GM19035 (cell line): Measurements from ENCODE around the gene ZBTB18.
A peak's percentile ranks its signal among the peaks of the same experiment; 100 is the strongest.

Source experiments
- ATAC-seq: cut with Tn5 transposase; IDR thresholded peaks from one replicate; pipeline ENCODE4 v1.9.1; 2021; ENCODE audit not compliant: unreplicated experiment

Gene ZBTB18

DNA sequence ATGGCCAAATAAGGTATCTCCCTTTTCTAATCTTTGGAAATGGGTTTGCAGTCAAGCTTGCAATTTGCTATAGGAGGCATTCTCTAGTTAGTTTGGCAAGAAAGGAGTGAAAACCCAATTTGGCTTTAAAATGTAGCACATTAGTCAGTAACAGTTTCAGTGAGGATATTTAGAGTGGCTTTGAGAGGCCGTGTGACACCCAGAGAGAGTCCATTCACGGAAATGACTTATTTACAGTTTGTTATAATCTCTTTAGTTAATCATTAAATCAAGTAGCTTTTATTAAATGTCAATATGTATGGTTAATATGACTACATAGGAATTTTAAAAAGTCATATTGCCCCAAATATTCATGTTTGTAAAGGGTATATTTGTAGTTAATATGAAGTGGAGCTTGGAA, 9.6 kb downstream of the ZBTB18 start:
- ATAC-seq = no peak

DNA sequence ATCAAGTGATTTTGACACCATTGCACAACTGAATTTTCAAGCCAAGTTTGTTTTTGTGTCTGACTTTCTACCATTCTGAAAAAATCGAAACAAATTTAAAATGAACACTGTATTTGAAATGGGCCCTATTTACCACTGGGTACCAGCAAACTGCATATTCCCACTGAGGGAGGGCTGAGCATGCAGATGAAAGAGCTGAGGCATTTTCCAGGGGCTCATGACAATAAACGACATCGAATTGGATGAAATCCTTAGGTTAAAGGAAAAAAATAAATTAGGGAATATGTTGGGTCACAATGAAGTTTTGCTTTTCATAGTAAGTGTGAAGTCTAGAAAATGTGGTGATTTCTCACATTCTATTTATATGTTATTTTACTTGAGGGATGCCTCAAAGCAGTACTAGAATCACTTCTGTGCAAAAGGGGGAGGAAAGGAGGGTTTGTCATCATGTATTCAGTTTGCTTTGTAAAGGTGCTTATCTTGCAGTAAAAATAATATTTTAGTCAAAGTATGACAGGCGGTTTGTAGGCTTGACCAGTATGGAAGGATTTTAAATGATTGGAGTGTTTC, 11.2 kb downstream of the ZBTB18 start:
- no peak for ATAC-seq

DNA sequence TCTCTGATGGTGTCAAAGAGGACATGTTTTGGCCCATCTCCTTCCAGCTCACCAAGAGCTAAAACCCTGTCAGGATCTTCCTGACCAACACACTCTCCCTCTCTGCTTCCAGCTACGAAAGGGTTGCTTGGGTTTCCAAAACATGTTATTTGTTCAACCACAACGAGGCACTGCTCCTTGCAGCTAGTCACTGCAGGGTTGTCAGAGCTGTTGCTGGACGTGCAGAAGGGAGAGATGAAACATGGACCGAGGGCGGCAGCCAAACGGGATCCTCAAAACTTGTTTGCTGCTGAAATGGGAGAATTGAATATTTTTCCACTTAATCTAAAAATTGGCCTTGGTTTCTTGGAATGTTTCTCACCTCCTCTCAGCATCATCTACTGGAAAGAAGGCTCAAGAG, 12.4 kb downstream of the ZBTB18 start:
- no peak for ATAC-seq

DNA sequence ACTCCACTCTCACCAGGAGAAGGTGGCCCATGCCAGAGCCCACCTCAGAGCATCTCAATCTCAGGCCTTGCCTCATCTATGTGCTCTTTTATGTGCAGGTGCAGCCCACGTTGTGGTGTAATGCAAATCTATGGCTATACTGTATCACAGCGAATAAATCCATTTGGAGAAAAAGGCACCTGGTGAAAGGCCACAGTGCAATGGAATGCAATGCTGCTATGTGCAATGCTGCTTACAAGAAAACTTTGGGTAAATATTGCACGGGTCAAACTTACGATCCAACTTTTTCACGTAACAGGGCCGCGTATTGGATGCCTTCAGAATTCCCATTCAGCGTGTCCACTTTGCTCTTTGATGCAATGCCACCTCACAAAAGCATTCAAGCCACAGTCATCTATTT, 13.5 kb downstream of the ZBTB18 start:
- ATAC-seq = no peak

DNA sequence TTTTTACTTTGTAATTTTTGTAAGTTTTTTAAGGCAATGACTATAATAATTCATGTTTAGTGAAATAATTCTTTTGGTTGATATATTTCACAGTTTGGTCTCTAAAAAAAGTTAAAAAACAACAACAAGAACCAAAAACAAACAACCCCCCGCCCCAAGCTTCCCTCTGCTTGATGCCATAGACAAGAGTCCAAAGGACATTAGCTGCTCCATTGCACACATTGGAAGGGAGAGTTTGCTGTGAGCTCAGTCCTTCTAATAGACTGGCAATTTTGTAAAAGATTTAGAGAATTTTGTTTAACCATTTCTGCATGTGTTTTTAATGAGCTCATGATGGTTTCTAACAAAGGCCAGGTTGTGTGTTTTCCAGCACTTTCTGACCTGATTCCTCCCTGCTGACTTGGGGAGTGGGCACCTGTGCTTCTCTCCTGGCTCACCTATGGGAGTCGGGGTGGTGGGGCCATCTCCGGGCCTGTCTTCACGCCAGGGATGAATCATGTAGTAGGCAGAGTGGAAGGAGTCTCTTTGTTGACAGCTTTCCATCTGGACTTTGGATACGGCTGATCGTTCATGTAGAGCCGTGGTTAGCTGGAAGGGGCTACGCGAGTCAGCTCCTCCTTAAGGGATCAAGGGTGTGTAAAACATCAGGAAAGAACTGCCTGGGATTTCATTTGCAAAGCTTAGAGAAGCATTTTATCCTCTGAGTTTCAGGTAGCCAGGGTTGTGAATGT, 14.1 kb downstream of the ZBTB18 start:
- ATAC-seq = no peak

DNA sequence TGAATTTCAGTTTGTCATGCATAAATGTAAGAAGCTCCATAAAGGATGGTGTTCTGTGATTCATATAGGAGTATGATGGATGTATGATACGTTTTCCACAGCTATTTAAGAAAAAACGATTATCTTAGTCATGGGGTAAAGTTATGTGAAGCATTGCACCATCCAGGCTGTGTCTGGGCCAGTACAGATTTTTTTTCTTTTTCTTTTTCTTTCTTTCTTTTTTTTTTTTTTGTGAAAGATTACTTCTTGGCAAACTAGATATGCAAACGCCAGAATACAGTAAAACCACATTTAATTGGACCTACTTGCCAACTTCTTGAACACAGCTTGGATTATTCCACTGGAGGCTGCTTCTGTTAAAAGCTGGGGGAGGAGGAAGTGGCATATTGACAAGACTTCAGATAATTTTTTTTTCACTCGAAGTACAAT, 14.9 kb downstream of the ZBTB18 start:
- no peak for ATAC-seq

DNA sequence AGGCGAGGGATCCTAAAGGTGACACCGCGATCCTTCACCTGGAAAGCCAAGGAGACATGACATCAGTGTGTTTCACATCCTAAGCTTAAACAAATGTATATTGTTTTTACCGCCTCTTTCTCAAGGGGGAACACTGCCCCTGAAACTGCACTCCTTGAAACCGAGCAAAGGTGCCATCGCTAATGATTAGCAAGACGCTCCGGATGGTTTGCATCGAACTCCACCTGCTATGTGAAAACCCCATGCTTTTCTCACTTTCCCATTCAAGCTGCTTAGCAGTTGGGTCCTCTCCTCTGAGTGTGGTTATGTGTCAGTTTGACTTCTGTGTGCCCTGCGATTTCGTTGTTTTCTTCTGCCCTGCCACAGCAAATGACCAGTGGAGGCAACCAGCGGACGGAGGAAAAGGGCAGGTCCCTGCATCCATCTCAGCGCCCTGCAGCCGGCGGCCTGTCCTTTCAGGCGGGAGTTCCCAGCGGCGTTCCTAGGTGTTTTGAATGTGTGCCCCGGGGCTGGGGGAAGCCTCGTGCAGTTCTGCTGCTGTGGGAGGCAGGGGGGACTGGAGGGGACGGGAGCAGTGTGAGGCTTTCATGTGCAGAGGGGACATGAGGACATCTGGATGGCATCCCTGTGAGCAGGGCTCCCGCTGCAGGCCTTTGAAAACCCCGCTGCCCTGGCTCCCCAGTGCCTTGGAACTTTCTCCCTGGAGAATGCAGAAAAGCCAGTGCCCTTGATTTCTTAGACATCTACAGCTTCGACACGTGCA, 16.1 kb downstream of the ZBTB18 start:
- ATAC-seq = no peak

DNA sequence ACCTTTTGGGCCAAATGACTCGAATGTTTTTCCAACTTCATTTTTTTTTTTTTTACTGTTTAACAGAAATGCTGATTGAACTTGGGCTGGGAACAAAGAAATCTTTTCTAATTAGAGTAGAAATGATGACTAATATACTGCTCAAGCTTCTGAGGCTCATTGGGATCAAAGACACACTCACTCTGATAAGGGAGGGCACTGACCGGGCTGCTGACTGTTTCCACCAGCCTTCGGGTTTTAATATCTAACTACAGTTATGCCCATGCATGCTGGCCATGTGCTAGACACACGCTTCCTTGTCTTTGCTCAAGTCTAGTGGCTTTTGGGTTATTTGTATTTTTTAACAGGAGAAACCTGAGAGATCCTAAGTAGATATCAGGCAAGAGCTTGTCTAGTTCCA, 16.8 kb downstream of the ZBTB18 start:
- ATAC-seq = no peak

DNA sequence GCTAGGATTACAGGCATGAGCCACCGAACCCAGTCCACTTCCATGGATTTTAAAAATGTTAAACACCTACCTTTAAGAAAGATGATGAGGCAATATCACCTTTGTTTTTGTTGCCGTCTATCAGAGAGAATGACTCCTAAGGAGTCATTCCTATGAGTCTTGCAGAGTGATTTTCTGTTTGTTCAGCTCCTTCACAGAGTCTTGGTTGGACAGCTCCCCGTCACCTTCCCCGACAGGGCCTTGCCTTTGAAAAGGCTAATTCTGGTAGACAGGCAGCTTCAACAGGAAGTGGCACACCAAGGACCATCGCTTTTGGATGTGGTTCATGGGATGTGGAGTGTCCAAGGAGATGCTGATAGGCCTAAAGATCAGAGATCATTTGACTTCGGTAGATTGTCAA, 17.5 kb downstream of the ZBTB18 start:
- ATAC-seq = no peak

DNA sequence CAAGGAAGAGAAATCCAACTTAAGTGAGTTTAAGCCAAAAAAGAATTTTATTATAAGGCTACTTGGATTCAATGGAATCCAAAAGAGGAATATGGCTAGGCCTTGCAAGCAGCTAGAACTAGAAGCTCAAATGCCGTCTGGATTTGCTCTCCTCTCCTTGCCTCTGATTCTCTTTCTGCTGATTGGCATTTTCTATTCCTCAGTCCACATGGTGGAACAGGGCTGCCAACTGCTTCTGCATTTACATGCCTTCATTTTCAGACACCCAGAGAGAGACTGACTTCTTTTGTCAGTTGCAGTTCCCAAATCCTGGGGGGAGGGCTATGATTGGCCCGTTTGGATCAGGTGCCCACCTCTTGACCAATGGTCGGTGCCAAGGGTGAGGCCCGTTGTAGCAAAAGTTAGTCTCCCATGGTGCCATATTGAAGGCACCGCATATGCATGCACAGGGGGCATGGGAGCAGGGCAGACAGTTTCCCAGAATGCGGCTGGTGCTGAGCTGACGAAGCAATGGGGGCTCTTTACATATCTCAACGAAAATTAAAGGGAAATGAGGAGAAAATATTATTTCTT, 18.3 kb downstream of the ZBTB18 start:
- ATAC-seq = no peak

DNA sequence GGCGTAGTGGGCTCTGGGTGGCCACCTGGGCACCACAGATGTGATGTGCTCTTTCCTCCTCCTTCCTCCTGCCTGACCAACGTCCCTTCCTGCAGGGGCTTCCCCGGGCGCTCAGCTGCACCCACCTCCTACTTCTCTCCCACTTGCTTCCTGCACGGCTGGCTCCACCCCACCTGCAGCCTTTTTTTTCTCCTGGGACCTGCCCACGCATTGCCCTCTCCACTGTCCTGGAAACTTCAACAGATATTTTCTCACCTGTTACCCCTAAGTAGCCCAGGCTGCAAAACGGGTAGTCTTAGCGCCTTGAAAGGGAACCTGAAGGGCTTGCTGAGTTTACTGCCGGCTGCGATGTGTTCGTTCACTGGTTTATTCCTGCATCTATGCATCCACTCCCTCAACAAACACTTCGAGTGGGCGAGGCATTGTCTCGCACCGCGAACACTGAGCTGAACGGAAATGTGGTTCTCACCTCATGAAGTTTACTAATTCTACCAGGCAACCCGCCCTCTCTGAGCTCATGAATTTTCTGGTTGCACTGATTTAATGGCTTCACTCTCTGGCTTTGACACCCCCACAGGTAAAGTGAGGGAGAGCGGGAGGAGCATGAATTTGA, 23.6 kb downstream of the ZBTB18 start:
- ATAC-seq = peak; percentile 75

DNA sequence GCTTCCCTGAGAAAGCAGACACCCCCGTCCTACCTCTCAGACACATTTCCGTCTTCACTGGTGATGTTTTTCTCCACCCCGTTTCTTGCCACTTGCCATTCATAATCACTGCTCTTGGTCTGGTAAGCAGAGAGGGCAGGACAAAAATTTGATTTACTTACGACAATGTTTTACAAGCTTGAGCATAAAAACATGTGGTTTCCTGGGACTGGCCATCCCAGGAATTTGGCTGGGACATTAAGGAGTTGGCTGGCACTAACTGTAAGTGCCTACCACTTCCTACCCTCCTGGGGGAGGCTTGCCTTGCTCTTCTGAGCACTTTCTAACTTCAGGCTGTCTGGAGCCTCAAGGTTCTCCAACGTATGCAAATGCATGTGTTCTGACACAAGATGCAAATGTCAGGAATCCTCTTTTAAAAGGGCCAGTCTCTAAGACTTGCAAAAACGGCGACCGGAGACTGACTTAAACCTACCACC, 24.2 kb downstream of the ZBTB18 start:
- ATAC-seq = peak; percentile 47

DNA sequence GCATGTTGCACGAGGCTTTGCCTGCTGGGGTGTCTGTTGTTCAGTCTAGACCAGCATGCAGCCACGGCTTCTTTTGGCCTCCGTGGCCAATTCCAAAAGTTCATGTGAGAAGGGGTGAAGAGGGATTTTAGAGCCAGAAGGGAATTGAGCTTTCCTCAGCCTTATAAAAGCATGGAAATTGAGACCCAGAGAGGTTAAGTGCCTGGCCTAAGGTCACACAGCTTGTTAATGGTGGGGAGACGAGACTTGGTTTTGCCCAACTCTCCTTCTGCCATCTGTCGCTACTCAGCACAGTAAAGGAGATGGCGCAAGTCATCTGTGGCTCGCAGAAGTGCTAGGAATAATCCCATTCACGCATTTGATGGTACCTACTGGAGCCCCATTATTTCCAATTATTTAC, 25.7 kb downstream of the ZBTB18 start:
- ATAC-seq = no peak

DNA sequence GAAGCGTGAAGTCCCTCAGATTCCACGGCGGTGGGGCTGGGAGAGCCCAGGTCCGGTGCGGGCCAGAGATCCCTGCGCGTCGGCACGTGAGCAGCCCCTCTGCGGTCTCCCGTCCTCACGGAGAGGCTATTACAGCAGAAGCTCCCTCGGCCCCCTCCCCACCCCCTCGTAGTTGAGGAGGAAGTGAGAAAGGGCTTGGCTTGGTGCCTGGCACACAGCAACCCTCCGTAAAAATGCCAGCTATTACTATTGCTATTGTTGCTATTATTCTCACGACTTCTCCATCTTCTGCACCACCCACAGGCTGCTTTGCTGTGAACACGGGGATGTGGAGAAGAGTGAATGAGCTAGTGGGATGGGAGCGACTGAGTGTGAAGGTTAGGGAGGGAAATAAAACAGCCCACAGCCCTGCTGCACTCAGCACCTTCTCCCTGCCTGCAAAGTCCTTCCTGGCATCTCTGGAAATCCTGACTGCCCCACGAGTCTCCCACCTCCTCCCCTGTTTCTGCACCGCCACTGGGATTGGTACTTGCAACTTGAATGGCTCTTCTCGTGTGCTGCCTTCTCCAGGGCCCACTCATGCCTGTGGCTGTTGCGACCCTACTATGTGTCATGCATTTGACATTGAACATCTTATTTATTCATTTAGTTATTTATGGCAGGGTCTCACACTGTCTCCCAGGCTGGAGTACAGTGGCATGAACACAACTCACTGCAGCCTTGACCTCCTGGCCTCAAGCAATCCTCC, 26.6 kb downstream of the ZBTB18 start:
- ATAC-seq = no peak

DNA sequence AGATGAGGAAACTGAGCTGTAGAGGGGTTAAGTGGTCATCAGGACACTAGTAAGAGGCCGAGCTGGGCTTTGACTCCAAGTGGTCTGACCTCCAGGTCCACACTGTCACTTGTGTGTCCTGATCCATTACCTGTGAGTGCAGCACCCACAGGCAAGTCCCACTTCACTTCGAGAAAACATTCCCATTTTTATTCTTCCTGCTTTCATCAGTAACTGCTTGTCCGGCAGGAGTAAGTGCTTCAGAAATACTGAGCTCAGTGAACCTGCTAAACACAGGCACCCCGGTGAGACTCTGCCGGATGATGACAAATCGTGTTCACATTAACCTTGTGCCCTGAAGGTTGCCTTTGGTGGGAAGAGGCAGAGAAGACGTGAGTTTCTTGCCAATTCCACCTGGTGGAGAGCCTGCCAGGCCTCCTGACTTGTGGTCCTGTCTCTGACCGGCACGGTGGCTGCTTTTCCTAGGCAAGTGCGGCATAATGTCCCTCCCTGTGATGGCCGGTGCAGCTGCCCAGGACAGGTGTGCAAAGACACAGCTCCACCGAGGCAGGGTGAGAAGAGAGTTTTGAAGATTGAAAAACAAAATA, 29.4 kb downstream of the ZBTB18 start:
- ATAC-seq = no peak

DNA sequence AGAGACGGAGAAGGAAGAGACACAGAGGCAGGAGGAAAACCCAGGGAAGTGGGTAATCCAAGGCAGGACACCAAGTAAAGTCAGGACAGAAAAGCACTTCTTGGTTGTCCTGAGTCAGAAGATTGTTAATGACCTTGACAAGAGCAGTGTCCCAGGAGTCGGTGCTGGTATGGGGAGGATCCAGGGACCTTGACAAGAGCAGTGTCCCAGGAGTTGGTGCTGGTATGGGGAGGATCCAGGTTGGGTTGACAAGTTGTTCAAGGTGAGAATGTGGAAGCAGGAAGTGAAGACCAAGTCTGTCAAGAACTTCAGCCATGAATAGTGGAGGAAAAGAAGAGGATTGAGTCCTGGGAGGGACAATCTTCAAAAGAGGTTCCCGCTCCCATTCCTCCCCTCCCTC, 31.9 kb downstream of the ZBTB18 start:
- ATAC-seq = no peak

DNA sequence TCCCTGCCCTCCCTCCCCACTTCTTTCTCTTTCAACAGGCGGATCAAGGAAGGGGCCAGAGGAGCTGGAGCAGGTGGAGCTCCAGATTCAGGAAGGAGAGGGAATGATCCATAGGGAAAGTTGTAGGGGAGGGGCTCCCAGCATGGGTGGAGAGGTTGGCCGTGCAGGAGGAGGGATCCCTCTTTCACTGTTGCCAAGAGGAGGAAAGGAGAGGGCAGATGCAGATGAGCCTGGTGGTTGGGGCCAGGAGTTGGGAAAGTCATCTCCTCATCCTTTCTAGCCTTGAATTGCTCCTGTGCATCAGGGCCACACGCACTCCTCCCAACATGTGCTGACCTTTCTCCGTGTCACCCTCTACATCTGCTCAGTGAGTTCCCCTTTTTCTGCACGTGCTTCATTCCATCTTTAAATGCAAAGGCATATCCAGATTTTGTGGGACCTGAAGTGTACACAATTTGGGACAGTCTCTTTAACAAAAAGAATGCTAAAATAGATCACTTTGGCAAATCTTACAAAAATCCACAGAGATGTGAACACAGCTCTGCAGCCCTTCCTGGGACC, 32.4 kb downstream of the ZBTB18 start:
- ATAC-seq = no peak

DNA sequence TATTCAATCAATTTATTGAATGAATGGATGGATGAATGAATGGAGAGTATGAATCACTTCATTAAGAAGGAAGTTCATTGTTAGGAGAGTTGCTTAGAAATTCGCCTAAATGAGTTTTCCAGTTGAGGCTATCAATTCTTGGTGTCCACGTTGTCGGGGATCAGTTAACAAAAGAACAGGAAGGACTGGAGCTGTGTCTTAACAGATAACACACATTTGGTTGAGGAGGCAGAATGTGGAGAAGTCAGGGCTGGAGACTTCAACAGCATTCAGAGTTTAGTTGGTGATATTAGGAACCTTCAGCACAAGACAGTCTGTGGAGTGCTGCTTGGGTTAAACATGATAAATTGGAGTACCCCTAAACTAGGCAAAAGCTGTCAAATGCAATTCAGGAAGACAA, 33.7 kb downstream of the ZBTB18 start:
- no peak for ATAC-seq

DNA sequence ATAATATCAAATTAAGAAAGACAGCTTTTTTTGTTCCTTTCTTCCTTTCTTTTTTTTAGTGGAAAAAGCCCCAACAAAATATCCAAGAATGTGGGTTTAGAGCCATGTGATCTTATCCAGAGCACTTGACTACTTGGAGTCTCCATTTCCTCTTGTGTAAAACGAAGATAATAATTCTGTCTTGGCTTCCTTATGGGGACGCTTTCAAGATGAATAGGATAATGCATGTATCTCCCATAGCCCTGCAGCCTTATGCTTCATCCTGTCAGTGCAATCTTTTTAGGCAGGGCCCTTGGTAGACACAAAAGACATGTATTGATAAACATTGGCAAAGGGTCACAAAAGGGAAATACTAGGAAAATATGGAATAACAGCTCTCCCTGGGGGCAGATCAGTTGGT, 34.8 kb downstream of the ZBTB18 start:
- no peak for ATAC-seq

DNA sequence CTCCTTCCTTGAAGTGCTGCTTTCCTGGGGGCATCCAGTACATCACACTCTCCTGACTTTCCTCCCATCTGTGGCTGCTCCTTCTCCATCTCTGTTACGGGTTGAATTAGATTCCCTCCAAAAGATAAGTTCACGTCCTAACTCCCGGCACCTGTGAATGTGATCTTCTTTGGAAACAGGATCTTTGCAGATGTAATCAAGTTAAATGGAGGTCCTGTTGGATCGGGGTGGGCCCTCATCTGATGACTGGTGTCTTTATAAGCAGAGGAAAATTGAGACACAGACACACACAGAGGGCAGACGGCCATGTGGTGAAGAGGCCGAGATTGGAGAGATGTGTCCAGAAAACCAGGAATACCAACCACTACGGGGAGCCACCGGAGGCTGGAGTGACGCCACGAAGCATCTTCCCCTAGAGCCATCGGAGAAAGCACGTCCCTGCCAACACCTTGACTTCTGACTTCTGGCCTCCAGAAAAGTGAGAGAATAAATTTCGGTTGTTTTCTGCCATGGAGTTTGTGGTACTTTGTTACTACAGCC, 36.0 kb downstream of the ZBTB18 start:
- no peak for ATAC-seq
